ENCODE measurements around the gene RARG.

DNA sequence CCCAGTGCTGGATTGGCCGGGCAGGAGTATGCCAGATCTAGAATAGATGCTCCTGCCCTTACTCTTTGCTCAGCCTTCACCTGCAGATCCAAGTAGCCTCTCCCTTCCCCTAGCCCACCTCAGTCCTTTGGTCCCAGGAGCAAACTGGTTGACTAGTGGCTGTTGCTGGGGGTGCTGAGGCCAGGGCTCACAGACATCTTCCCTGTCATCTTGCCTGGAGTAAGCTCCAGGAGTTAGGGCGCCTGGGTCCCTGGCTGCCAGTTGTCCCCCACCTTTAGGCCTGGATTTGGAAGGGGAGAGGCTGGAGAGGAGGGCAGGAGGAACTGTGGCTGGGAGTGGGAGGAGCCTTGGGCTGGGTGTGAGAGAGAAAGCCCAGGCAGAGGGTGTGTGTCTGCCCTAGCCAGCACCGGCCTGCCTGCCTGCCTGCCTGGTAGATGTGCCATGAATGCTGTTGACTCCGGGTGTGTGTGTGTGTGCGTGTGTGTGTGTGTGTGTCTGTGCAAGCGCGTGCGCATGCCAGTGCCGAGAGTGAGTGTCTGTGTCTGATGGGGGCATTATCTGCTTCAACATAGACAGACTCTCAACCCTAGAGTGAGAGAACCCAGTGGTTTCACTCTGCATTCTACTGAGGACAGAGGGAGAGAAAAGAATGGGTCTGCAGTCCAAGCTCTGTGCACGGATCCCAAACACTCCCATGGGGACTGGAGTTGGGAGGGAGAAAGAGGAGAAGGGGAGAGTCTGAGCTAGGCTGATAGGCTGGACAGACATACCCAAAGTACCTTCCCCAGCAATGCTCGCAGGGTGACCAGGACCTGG, 845 bp upstream of the RARG start:
- TF ChIP-seq CTCF (IDR thresholded peaks at IDR 0.05): no peak
- TF ChIP-seq POLR2A (IDR thresholded peaks at IDR 0.05): no peak
